Activated CD4-positive, alpha-beta T cell treated with anti-CD3 and anti-CD28 coated beads, Interleukin-2, Interleukin-4, amounts not matched to agents 100 ng/mL and 50 ng/mL, durations not matched to agents 16 hours and 8 hours (primary cell): ENCODE data around the gene SBF2.
A peak's percentile ranks its signal among the peaks of the same experiment; 100 is the strongest.
"Not testable (repeated sequence)": the region's sequence is repeated elsewhere in the genome, so short reads cannot be mapped to it uniquely, and the experiment has no call there.

Experiments
- DNase-seq: peaks from one replicate; pipeline ENCODE4 v3.0.0-alpha.2; 2020; ENCODE audit warnings: low spot score

The SBF2 gene

GRCh38 chr11:10012068-10012467 lies 282.0 kb downstream of the SBF2 start:
- DNase-seq: no peak

- no peak for DNase-seq
These were observed 288.0 kb downstream of the SBF2 start for GRCh38 chr11:10005955-10006525.

- no peak for DNase-seq
These were observed 289.4 kb downstream of the SBF2 start for GRCh38 chr11:10004526-10005113.

GRCh38 chr11:10002221-10002620 lies 291.8 kb downstream of the SBF2 start:
- DNase-seq: no peak

- DNase-seq: no peak
These were observed 301.7 kb downstream of the SBF2 start for GRCh38 chr11:9992306-9992705.

- DNase-seq: no peak
These were observed 303.6 kb downstream of the SBF2 start for GRCh38 chr11:9990221-9990973.

GRCh38 chr11:9987303-9987702 lies 306.7 kb downstream of the SBF2 start:
- DNase-seq: not testable (repeated sequence)

- DNase-seq: no peak
These were observed 311.0 kb downstream of the SBF2 start for GRCh38 chr11:9982796-9983579.

- DNase-seq: no peak
These were observed 311.8 kb downstream of the SBF2 start for GRCh38 chr11:9982127-9982795.

- no peak for DNase-seq
These were observed 313.1 kb downstream of the SBF2 start for GRCh38 chr11:9980931-9981330.

- no peak for DNase-seq
These were observed 316.5 kb downstream of the SBF2 start for GRCh38 chr11:9977554-9977953.

GRCh38 chr11:9974375-9974774 lies 319.6 kb downstream of the SBF2 start:
- no peak for DNase-seq

- DNase-seq: no peak
These were observed 320.1 kb downstream of the SBF2 start for GRCh38 chr11:9973921-9974320.

GRCh38 chr11:9972989-9973388 lies 321.0 kb downstream of the SBF2 start:
- DNase-seq: peak; percentile 59

- no peak for DNase-seq
These were observed 322.1 kb downstream of the SBF2 start for GRCh38 chr11:9971894-9972293.

- no peak for DNase-seq
These were observed 325.0 kb downstream of the SBF2 start for GRCh38 chr11:9969068-9969467.

GRCh38 chr11:9962722-9963121 lies 331.3 kb downstream of the SBF2 start:
- no peak for DNase-seq

GRCh38 chr11:9957072-9957471 lies 336.9 kb downstream of the SBF2 start:
- DNase-seq: no peak

GRCh38 chr11:9956483-9956882 lies 337.5 kb downstream of the SBF2 start:
- no peak for DNase-seq

GRCh38 chr11:9955391-9955790 lies 338.6 kb downstream of the SBF2 start:
- DNase-seq: no peak

- no peak for DNase-seq
These were observed 339.9 kb downstream of the SBF2 start for GRCh38 chr11:9953994-9954626.
